Spleen (tissue), 10 donors: ENCODE data around the gene MAGOHB. TPM values are rescaled to one million over a fixed set of nuclear protein-coding genes. Genes with fewer than 3 reads are reported as not detected.

ENCODE experiments used
- polyA plus RNA-seq, 3 donors: library from polyadenylated mRNA; stranded (reverse); fragments of 200-250 nt; gene quantifications; one replicate each; pipeline ENCODE4 v1.2.1, GENCODE V29; 2013
- total RNA-seq, 7 donors: library from RNA; depleted of rRNA in 3 of 7; stranded (reverse); fragments of >200 nt in 3 of 7; fragmentation: NEBNext Ultra II Directional in 4 of 7; extraction: Animal tissue kit (Norgen Biotek cat#: 25700) in 4 of 7; gene quantifications; one replicate each; pipeline versions ENCODE4 v1.1.0 to v1.2.1, GENCODE V29; 2016 to 2021
- donor health status: healthy with polysubstance abuse.
- donor health status: DM: no; HTN: no; CAD: no; lungs with moderate emphysema.
- donor health status: DM: no; HTN: no; CAD: no.
- donor health status: Bipolar disorder and iron deficiency.
- donor health status: healthy.
- donor health status: DM: no; HTN: no; CAD: no.
- donor health status: DM: yes; HTN: yes; CAD: no.

MAGOHB gene
- total and polyA plus RNA-seq, 10 donors: 12.6 to 27.1 (median 20.0) TPM

Other genes starting within 250 kb of the MAGOHB start
- 10 to 100 TPM; 30.5 to 64.6 (median 39.9) TPM for gene KLRK1, start 223.6 kb downstream of the MAGOHB start, total RNA-seq
- gene KLRK1, start 223.6 kb downstream of the MAGOHB start, polyA plus RNA-seq: 10 to 100 TPM; 12.3 to 78.1 (median 45.9) TPM
- gene KLRC4, start 203.9 kb downstream of the MAGOHB start, total RNA-seq: 10 to 100 TPM in 3 of 7 donors, 1 to 10 TPM in 4; 4.1 to 14.6 (median 6.7) TPM
- gene KLRC4, start 203.9 kb downstream of the MAGOHB start, polyA plus RNA-seq: under 1 TPM; 0.22 to 0.52 (median 0.28) TPM
- 1 to 10 TPM in 6 of 7 donors, under 1 TPM in 1; 0.76 to 5.8 (median 2.4) TPM for gene KLRC3, start 193.0 kb downstream of the MAGOHB start, total RNA-seq
- gene KLRC3, start 193.0 kb downstream of the MAGOHB start, polyA plus RNA-seq: 1 to 10 TPM in 1 of 3 donors, under 1 TPM in 2; 0.13 to 2.7 (median 0.98) TPM
- 10 to 100 TPM in 2 of 7 donors, 1 to 10 TPM in 5; 2.6 to 20.8 (median 5.0) TPM for gene KLRC2, start 177.6 kb downstream of the MAGOHB start, total RNA-seq
- gene KLRC2, start 177.6 kb downstream of the MAGOHB start, polyA plus RNA-seq: 1 to 10 TPM; 1.4 to 1.9 (median 1.5) TPM
- 10 to 100 TPM in 1 of 7 donors, 1 to 10 TPM in 6; 1.5 to 11.0 (median 4.6) TPM for gene KLRC1, start 160.2 kb downstream of the MAGOHB start, total RNA-seq
- 1 to 10 TPM in 2 of 3 donors, under 1 TPM in 1; 0.77 to 2.3 (median 2.1) TPM for gene KLRC1, start 160.2 kb downstream of the MAGOHB start, polyA plus RNA-seq
- 1 to 10 TPM in 3 of 7 donors, under 1 TPM in 4; 0.79 to 1.8 (median 0.95) TPM for gene EIF2S3B, start 107.7 kb downstream of the MAGOHB start, total RNA-seq
- under 1 TPM; 0.33 to 0.96 (median 0.39) TPM for gene EIF2S3B, start 107.7 kb downstream of the MAGOHB start, polyA plus RNA-seq
- gene STYK1, start 60.4 kb upstream of the MAGOHB start, total RNA-seq: 1 to 10 TPM in 4 of 7 donors, under 1 TPM in 3; 0.49 to 2.4 (median 1.2) TPM
- under 1 TPM; 0.17 to 0.26 (median 0.26) TPM for gene STYK1, start 60.4 kb upstream of the MAGOHB start, polyA plus RNA-seq
- 100 to 1,000 TPM; 166 to 250 (median 180) TPM for gene YBX3, start 109.7 kb upstream of the MAGOHB start, total RNA-seq
- 100 to 1,000 TPM in 1 of 3 donors, 10 to 100 TPM in 2; 87.0 to 155 (median 90.7) TPM for gene YBX3, start 109.7 kb upstream of the MAGOHB start, polyA plus RNA-seq
- gene TAS2R7, start 189.0 kb upstream of the MAGOHB start, total RNA-seq: not detected
- not detected for gene TAS2R7, start 189.0 kb upstream of the MAGOHB start, polyA plus RNA-seq
- gene TAS2R8, start 193.7 kb upstream of the MAGOHB start, total RNA-seq: not detected
- under 1 TPM in 1 of 3 donors, not detected in 2; 0.06 TPM for gene TAS2R8, start 193.7 kb upstream of the MAGOHB start, polyA plus RNA-seq
- 1 to 10 TPM in 1 of 7 donors, under 1 TPM in 1, not detected in 5; 0.72 to 2.1 TPM for gene TAS2R9, start 196.6 kb upstream of the MAGOHB start, total RNA-seq
- gene TAS2R9, start 196.6 kb upstream of the MAGOHB start, polyA plus RNA-seq: not detected
- 1 to 10 TPM in 5 of 7 donors, under 1 TPM in 2; 0.34 to 3.9 (median 1.7) TPM for gene TAS2R10, start 212.7 kb upstream of the MAGOHB start, total RNA-seq
- gene TAS2R10, start 212.7 kb upstream of the MAGOHB start, polyA plus RNA-seq: under 1 TPM in 2 of 3 donors, not detected in 1; 0.11 to 0.15 TPM
- gene PRR4, start 235.9 kb upstream of the MAGOHB start, total RNA-seq: 10 to 100 TPM in 1 of 7 donors, 1 to 10 TPM in 6; 1.2 to 12.0 (median 3.9) TPM
- 1 to 10 TPM; 3.0 to 4.7 (median 3.6) TPM for gene PRR4, start 235.9 kb upstream of the MAGOHB start, polyA plus RNA-seq